Activated naive CD8-positive, alpha-beta T cell treated with anti-CD3 and anti-CD28 coated beads, Interleukin-2, amount 50 U/mL, for 24 hours (primary cell): Measurements from ENCODE around the gene FBXL14.
"Not testable (repeated sequence)": the region's sequence is repeated elsewhere in the genome, so short reads cannot be mapped to it uniquely, and the experiment has no call there.

Source experiments
- ATAC-seq: fragments of 150-1000 bp; cut with Tn5 transposase; one replicate; pipeline ENCODE4 v1.10.0; 2021
- DNase-seq: peaks from one replicate; pipeline ENCODE4 v3.0.0; 2021
- H3K27ac Mint-ChIP-seq: one replicate; pipeline ENCODE4 v1.8.0; 2021; ENCODE audit warnings: mild to moderate bottlenecking, mixed read lengths
- H3K27me3 Mint-ChIP-seq: one replicate; pipeline ENCODE4 v1.8.0; 2021; ENCODE audit warnings: mixed read lengths
- H3K36me3 Mint-ChIP-seq: one replicate; pipeline ENCODE4 v1.8.0; 2021; ENCODE audit warnings: low read depth, mixed read lengths
- H3K4me1 Mint-ChIP-seq: one replicate; pipeline ENCODE4 v1.8.0; 2021; ENCODE audit warnings: mixed read lengths
- H3K4me3 Mint-ChIP-seq: one replicate; pipeline ENCODE4 v1.8.0; 2021; ENCODE audit warnings: mild to moderate bottlenecking, moderate library complexity, mixed read lengths
- H3K9me3 Mint-ChIP-seq: one replicate; pipeline ENCODE4 v1.8.0; 2021; ENCODE audit warnings: mixed read lengths

The FBXL14 gene

GRCh38 chr12:1575408-1576401, 18.7 kb downstream of the FBXL14 start:
- no peak overlapping the region for H3K27ac Mint-ChIP-seq
- peaks cover 2% of the 10 kb centered on the region for H3K4me1 Mint-ChIP-seq
- H3K9me3 Mint-ChIP-seq: no peaks in the 10 kb centered on the region
- peaks cover 2% of the 10 kb centered on the region for H3K27me3 Mint-ChIP-seq
- no peak overlapping the region for H3K4me3 Mint-ChIP-seq
- no peak for DNase-seq
- peaks cover 5% of the 10 kb centered on the region for H3K36me3 Mint-ChIP-seq
- ATAC-seq: no peak

- H3K27me3 Mint-ChIP-seq: peaks cover 2% of the 10 kb centered on the region
- H3K27ac Mint-ChIP-seq: no peak overlapping the region
- ATAC-seq: no peak
- H3K4me3 Mint-ChIP-seq: no peak overlapping the region
- H3K9me3 Mint-ChIP-seq: no peaks in the 10 kb centered on the region
- peaks cover 2% of the 10 kb centered on the region for H3K4me1 Mint-ChIP-seq
- H3K36me3 Mint-ChIP-seq: peaks cover 5% of the 10 kb centered on the region
- DNase-seq: no peak
These were observed 19.5 kb downstream of the FBXL14 start for GRCh38 chr12:1574865-1575259.

- no peak overlapping the region for H3K4me3 Mint-ChIP-seq
- no peak overlapping the region for H3K27ac Mint-ChIP-seq
- no peaks in the 10 kb centered on the region for H3K9me3 Mint-ChIP-seq
- H3K4me1 Mint-ChIP-seq: peaks cover 2% of the 10 kb centered on the region
- ATAC-seq (peak; percentile 24), DNase-seq (no peak)
- peaks cover 2% of the 10 kb centered on the region for H3K27me3 Mint-ChIP-seq
- peaks cover 5% of the 10 kb centered on the region for H3K36me3 Mint-ChIP-seq
These were observed 20.2 kb downstream of the FBXL14 start for GRCh38 chr12:1573960-1574864.

GRCh38 chr12:1572731-1573130, 21.6 kb downstream of the FBXL14 start:
- Mint-ChIP-seq H3K27me3 (peaks cover 5% of the 10 kb centered on the region), H3K4me1 (peaks cover 2% of the 10 kb centered on the region), H3K36me3 (peaks cover 5% of the 10 kb centered on the region), H3K9me3 (no peaks in the 10 kb centered on the region), H3K4me3 (no peak overlapping the region), H3K27ac (no peak overlapping the region)
- ATAC-seq (no peak), DNase-seq (no peak)

GRCh38 chr12:1567852-1568251, 26.5 kb downstream of the FBXL14 start:
- H3K36me3 Mint-ChIP-seq: no peaks in the 10 kb centered on the region
- peaks cover 2% of the 10 kb centered on the region for H3K27me3 Mint-ChIP-seq
- DNase-seq: no peak
- no peaks in the 10 kb centered on the region for H3K4me1 Mint-ChIP-seq
- no peaks in the 10 kb centered on the region for H3K9me3 Mint-ChIP-seq
- no peak for ATAC-seq
- no peak overlapping the region for H3K4me3 Mint-ChIP-seq
- H3K27ac Mint-ChIP-seq: no peak overlapping the region

- Mint-ChIP-seq H3K27me3 (peaks cover 2% of the 10 kb centered on the region), H3K36me3 (no peaks in the 10 kb centered on the region), H3K4me1 (no peaks in the 10 kb centered on the region), H3K27ac (no peak overlapping the region), H3K4me3 (no peak overlapping the region), H3K9me3 (no peaks in the 10 kb centered on the region)
- no peak for DNase-seq
- ATAC-seq: no peak
These were observed 27.8 kb downstream of the FBXL14 start for GRCh38 chr12:1566449-1567135.

GRCh38 chr12:1565172-1565571, 29.2 kb downstream of the FBXL14 start:
- Mint-ChIP-seq H3K27me3 (peaks cover 4% of the 10 kb centered on the region), H3K4me3 (no peak overlapping the region), H3K36me3 (no peaks in the 10 kb centered on the region), H3K27ac (no peak overlapping the region), H3K4me1 (no peaks in the 10 kb centered on the region), H3K9me3 (no peaks in the 10 kb centered on the region)
- ATAC-seq: no peak
- no peak for DNase-seq

GRCh38 chr12:1564067-1564466, 30.3 kb downstream of the FBXL14 start:
- no peaks in the 10 kb centered on the region for H3K4me1 Mint-ChIP-seq
- H3K4me3 Mint-ChIP-seq: no peak overlapping the region
- no peaks in the 10 kb centered on the region for H3K36me3 Mint-ChIP-seq
- peaks cover 7% of the 10 kb centered on the region for H3K27me3 Mint-ChIP-seq
- DNase-seq (no peak), ATAC-seq (no peak)
- no peaks in the 10 kb centered on the region for H3K9me3 Mint-ChIP-seq
- no peak overlapping the region for H3K27ac Mint-ChIP-seq

- Mint-ChIP-seq H3K4me3 (no peak overlapping the region), H3K9me3 (no peaks in the 10 kb centered on the region), H3K4me1 (no peaks in the 10 kb centered on the region), H3K36me3 (no peaks in the 10 kb centered on the region), H3K27me3 (peaks cover 9% of the 10 kb centered on the region), H3K27ac (no peak overlapping the region)
- no peak for DNase-seq
- ATAC-seq: no peak
These were observed 31.5 kb downstream of the FBXL14 start for GRCh38 chr12:1562813-1563407.

- peaks cover 14% of the 10 kb centered on the region for H3K27me3 Mint-ChIP-seq
- H3K36me3 Mint-ChIP-seq: no peaks in the 10 kb centered on the region
- no peaks in the 10 kb centered on the region for H3K4me1 Mint-ChIP-seq
- H3K27ac Mint-ChIP-seq: no peak overlapping the region
- DNase-seq: no peak
- no peak for ATAC-seq
- no peak overlapping the region for H3K4me3 Mint-ChIP-seq
- H3K9me3 Mint-ChIP-seq: no peaks in the 10 kb centered on the region
These were observed 33.7 kb downstream of the FBXL14 start for GRCh38 chr12:1560704-1561103.

- H3K27ac Mint-ChIP-seq: no peak overlapping the region
- no peak for ATAC-seq
- H3K4me1 Mint-ChIP-seq: peaks cover 7% of the 10 kb centered on the region
- no peaks in the 10 kb centered on the region for H3K36me3 Mint-ChIP-seq
- peaks cover 17% of the 10 kb centered on the region for H3K27me3 Mint-ChIP-seq
- H3K9me3 Mint-ChIP-seq: no peaks in the 10 kb centered on the region
- H3K4me3 Mint-ChIP-seq: no peak overlapping the region
- no peak for DNase-seq
These were observed 34.7 kb downstream of the FBXL14 start for GRCh38 chr12:1559676-1560091.

- ATAC-seq, DNase-seq, H3K36me3 Mint-ChIP-seq, H3K27ac Mint-ChIP-seq, H3K9me3 Mint-ChIP-seq, H3K4me3 Mint-ChIP-seq: not testable (repeated sequence)
- Mint-ChIP-seq H3K4me1 (peaks cover 21% of the 10 kb centered on the region), H3K27me3 (peaks cover 26% of the 10 kb centered on the region)
These were observed 36.3 kb downstream of the FBXL14 start for GRCh38 chr12:1558108-1558507.

GRCh38 chr12:1553987-1554982, 40.1 kb downstream of the FBXL14 start:
- H3K27ac Mint-ChIP-seq: peak overlapping the region; percentile 82
- H3K36me3 Mint-ChIP-seq: no peaks in the 10 kb centered on the region
- H3K4me1 Mint-ChIP-seq: peaks cover 24% of the 10 kb centered on the region
- H3K27me3 Mint-ChIP-seq: peaks cover 30% of the 10 kb centered on the region
- no peaks in the 10 kb centered on the region for H3K9me3 Mint-ChIP-seq
- H3K4me3 Mint-ChIP-seq: peak overlapping the region; percentile 55
- ATAC-seq: peak; percentile 96
- peak; percentile 66 for DNase-seq
